A673 (cell line): ENCODE results near the gene SLC16A10. TPM values are rescaled to one million over a fixed set of nuclear protein-coding genes. Genes with fewer than 3 reads are reported as not detected.
A peak's percentile ranks its signal among the peaks of the same experiment; 100 is the strongest.

Experiments used
- BruUV-seq: library from RNA; stranded (reverse); fragments of 400-500 nt; replicated peaks from 2 replicates; lab custom pipeline; 2021; lab: Mats Ljungman, UMichigan
- CTCF ChIA-PET: fragments of 300-600 bp; sonication (Branson Sonifier 250); formaldehyde crosslinking; loops from one replicate; lab custom pipeline; 2022; ENCODE audit warnings: antibody characterized with exemption; lab: Charles Lee
- POLR2A ChIA-PET: fragments of 300-600 bp; sonication (Branson Sonifier 250); formaldehyde crosslinking; loops from one replicate; lab custom pipeline; 2022; ENCODE audit warnings: antibody characterized with exemption; ENCODE audit not compliant: low non-redundant PET; lab: Charles Lee
- DNase-seq: peaks from one replicate; pipeline ENCODE4 v3.0.0-alpha.2; 2015; ENCODE audit warnings: low spot score
- H3K27ac ChIP-seq: fragments of 200-600 bp; sonication (generic); 2 replicates; pipeline ENCODE4 v1.5.1; 2016; ENCODE audit warnings: mixed run types, low read depth, mild to moderate bottlenecking, mixed read lengths, antibody characterized with exemption, low read length; ENCODE audit not compliant: poor library complexity, severe bottlenecking
- H3K27me3 ChIP-seq: fragments of 200-600 bp; sonication (generic); replicated peaks from 2 replicates; pipeline ENCODE4 v1.6.1; 2017; ENCODE audit warnings: mixed run types, low read depth, mild to moderate bottlenecking, mixed read lengths, antibody characterized with exemption, low read length; ENCODE audit not compliant: insufficient read depth, poor library complexity
- H3K36me3 ChIP-seq: fragments of 200-600 bp; sonication (generic); 2 replicates; pipeline ENCODE4 v1.6.1; 2016; ENCODE audit warnings: mixed run types, mild to moderate bottlenecking, mixed read lengths, antibody characterized with exemption, low read length; ENCODE audit not compliant: insufficient read depth, poor library complexity, severe bottlenecking
- H3K4me1 ChIP-seq: fragments of 200-600 bp; sonication (generic); 2 replicates; pipeline ENCODE4 v1.6.1; 2017; ENCODE audit warnings: mixed run types, mild to moderate bottlenecking, mixed read lengths, antibody characterized with exemption, low read length; ENCODE audit not compliant: insufficient read depth, poor library complexity, severe bottlenecking
- H3K4me3 ChIP-seq: fragments of 200-600 bp; sonication (generic); 2 replicates; pipeline ENCODE4 v1.5.1; 2016; ENCODE audit warnings: low read depth, mixed run types, mild to moderate bottlenecking, mixed read lengths, low read length; ENCODE audit not compliant: poor library complexity, severe bottlenecking
- H3K9me3 ChIP-seq: fragments of 200-600 bp; sonication (generic); 2 replicates; pipeline ENCODE4 v1.6.1; 2016; ENCODE audit warnings: mixed run types, low read depth, mild to moderate bottlenecking, mixed read lengths, antibody characterized with exemption, low read length; ENCODE audit not compliant: poor library complexity, severe bottlenecking
- EZH2 ChIP-seq: fragments of 200-600 bp; sonication (generic); IDR thresholded peaks from 2 replicates; pipeline ENCODE4 v1.6.1; 2017; ENCODE audit warnings: borderline replicate concordance, low read depth, mild to moderate bottlenecking, mixed read lengths, antibody characterized with exemption, low read length; ENCODE audit not compliant: poor library complexity, severe bottlenecking
- intact Hi-C: fragments of 100-400 bp; cut with micrococcal nuclease; formaldehyde crosslinking; loops from one replicate; pipeline ENCODE4 v1.10.0; 2022; ENCODE audit not compliant: unreplicated experiment
- total RNA-seq: library from RNA; stranded (reverse); gene quantifications from 2 replicates; pipeline ENCODE4 v1.2.3, GENCODE V29; 2021
- TF ChIP-seq, protein P1 (sequence below): fragments of 300-800, 200-600 bp; sonication (generic); conservative IDR thresholded peaks from 2 replicates; pipeline ENCODE4 v1.5.1; 2017; ENCODE audit warnings: low read depth, mild to moderate bottlenecking, antibody characterized with exemption, low read length, moderate library complexity, mixed read lengths

Gene SLC16A10
- total RNA-seq, 1 experiment from 2014 or later, result 7.9 TPM

DNA sequence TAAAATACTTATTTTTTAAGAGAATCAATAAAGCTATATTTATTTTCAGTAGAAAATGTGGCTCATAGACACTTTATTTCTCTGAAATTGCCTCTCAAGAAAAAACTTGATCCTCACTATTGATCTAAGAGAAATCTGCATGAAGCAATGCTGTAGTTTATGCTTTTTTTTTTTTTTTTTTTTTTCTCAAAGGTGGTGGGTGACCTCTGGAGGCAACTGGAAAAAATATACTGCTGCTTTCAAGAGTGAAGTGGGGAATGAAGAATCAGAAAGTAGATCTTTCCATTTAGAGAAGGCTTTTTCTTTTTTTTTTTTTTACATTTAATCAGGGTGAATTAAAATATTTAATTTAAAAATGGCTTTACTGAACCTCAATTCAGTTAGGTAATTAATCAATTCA lies 169.3 kb downstream of the SLC16A10 start:
- Histone ChIP-seq H3K4me3 (no peak overlapping the region), H3K4me1 (no peaks in the 10 kb centered on the region), H3K9me3 (no peaks in the 10 kb centered on the region), H3K36me3 (no peaks in the 10 kb centered on the region), H3K27me3 (no peaks in the 10 kb centered on the region), H3K27ac (no peak overlapping the region)
- DNase-seq, result peak; percentile 9
- POLR2A ChIA-PET, result interaction anchor here (0.7 kb wide), 1 partner anchor 369 kb away, joined by 3 read pairs; no protein-coding TSS in a partner anchor
- no TSS peak for BruUV-seq
- intact Hi-C loops, result loop anchor here (5.0 kb wide), 1 partner anchor 226 kb away; the partner anchor contains the start of gene REV3L
- TF ChIP-seq, protein P1, sequence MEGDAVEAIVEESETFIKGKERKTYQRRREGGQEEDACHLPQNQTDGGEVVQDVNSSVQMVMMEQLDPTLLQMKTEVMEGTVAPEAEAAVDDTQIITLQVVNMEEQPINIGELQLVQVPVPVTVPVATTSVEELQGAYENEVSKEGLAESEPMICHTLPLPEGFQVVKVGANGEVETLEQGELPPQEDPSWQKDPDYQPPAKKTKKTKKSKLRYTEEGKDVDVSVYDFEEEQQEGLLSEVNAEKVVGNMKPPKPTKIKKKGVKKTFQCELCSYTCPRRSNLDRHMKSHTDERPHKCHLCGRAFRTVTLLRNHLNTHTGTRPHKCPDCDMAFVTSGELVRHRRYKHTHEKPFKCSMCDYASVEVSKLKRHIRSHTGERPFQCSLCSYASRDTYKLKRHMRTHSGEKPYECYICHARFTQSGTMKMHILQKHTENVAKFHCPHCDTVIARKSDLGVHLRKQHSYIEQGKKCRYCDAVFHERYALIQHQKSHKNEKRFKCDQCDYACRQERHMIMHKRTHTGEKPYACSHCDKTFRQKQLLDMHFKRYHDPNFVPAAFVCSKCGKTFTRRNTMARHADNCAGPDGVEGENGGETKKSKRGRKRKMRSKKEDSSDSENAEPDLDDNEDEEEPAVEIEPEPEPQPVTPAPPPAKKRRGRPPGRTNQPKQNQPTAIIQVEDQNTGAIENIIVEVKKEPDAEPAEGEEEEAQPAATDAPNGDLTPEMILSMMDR, result peak; percentile 38; the same call in 1 of the 2 replicates
- no peak for TF ChIP-seq EZH2
- CTCF ChIA-PET, result no interaction called here

DNA sequence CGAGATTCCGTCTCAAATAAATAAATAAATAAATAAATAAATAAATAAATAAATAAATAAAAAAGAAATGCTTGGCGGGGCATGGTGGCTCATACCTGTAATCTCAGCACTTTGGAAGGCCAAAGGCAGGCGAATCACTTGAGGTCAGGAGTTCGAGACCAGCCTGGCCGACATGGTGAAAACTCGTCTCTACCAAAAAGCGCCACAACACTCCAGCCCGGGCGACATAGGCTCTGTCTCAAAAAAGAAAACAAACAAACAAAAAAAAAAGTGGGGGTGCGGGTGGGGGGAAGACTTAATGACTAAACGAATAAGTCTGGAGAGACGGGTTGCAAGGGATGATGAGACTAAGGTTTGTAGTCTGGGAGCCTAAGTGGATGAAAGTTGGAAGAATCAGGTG lies 170.7 kb downstream of the SLC16A10 start:
- H3K9me3 ChIP-seq, result no peaks in the 10 kb centered on the region
- ChIA-PET CTCF (interaction anchor here (0.5 kb wide), 1 partner anchor 294 kb away, joined by 3 read pairs; no protein-coding TSS in a partner anchor), POLR2A (no interaction called here)
- no peaks in the 10 kb centered on the region for H3K36me3 ChIP-seq
- no peak overlapping the region for H3K4me3 ChIP-seq
- no TSS peak for BruUV-seq
- TF ChIP-seq, protein P1, result no peak
- no peak for TF ChIP-seq EZH2
- no peaks in the 10 kb centered on the region for H3K27me3 ChIP-seq
- no peaks in the 10 kb centered on the region for H3K4me1 ChIP-seq
- H3K27ac ChIP-seq, result no peak overlapping the region
- intact Hi-C loops, result loop anchor here (2.0 to 5.0 kb wide), 2 partner anchors 224 to 385 kb away; partner anchors contain the start of gene REV3L
- no peak for DNase-seq

DNA sequence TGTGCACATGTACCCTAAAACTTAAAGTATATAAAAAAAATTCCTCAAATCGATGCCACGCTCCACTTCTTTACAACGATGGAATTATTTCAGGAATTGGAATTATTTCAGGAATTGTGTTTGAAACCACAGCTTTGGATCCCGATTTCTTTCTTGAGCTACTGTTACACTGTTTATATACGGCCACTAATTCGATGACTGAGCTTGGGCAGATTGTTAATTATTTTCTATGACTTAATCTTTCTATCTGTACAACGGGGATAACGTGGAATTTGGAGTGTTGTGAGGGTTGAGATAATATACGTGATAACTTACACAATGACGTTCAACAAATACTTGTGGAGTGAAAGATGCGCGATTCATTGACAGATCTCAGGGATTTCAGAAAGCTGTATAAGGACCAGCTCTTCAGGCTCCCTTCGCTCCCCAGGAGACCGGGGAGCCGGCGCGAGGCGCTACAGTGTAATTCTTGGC lies 171.3 kb downstream of the SLC16A10 start:
- no peaks in the 10 kb centered on the region for H3K27me3 ChIP-seq
- H3K4me1 ChIP-seq, result no peaks in the 10 kb centered on the region
- POLR2A ChIA-PET, result interaction anchor here (0.6 kb wide), 1 partner anchor 65 kb away, joined by 3 read pairs; no protein-coding TSS in a partner anchor
- BruUV-seq, result no TSS peak
- no peak for DNase-seq
- H3K4me3 ChIP-seq, result peak overlapping the region; percentile 84
- CTCF ChIA-PET, result interaction anchor here (0.5 to 1.7 kb wide), 11 partner anchors 220 to 785 kb away, joined by 3 to 15 read pairs (median 4); partner anchors contain the start of genes REV3L and TRAF3IP2
- H3K36me3 ChIP-seq, result no peaks in the 10 kb centered on the region
- TF ChIP-seq EZH2, result no peak
- TF ChIP-seq, protein P1, result no peak
- no peaks in the 10 kb centered on the region for H3K9me3 ChIP-seq
- intact Hi-C loops, result loop anchor here (1.0 to 5.0 kb wide), 3 partner anchors 224 to 785 kb away; partner anchors contain the start of gene REV3L
- no peak overlapping the region for H3K27ac ChIP-seq
